Measurements from ENCODE around the gene HOXA9.

HOXA9 gene

GRCh38 chr7:27129729-27130539 lies 35.4 kb downstream of the HOXA9 start:
- Histone ChIP-seq H3K4me2 (ENCODE audit: insufficient read depth, low read length, poor library complexity, severe bottlenecking) (peak overlapping the region; percentile 54), H4K8ac (ENCODE audit: low read depth, low read length) (no peak overlapping the region), H2AK5ac (ENCODE audit: low read depth, low read length) (no peak overlapping the region), H4K91ac (ENCODE audit: low read depth, low read length, poor library complexity) (no peak overlapping the region), H3K18ac (ENCODE audit: low read length) (no peak overlapping the region), H2BK120ac (ENCODE audit: low read depth, low read length) (no peak overlapping the region), H2BK15ac (ENCODE audit: low read length) (no peak overlapping the region), H3K14ac (ENCODE audit: low read length) (no peak overlapping the region), H3K4ac (ENCODE audit: low read length) (no peak overlapping the region), H3K27me3 (ENCODE audit: control insufficient read depth in 3 of 3, insufficient read depth in 3 of 3, low read depth in 1 of 3, low read length in 3 of 3) (peaks cover 23 to 100% (median 93%) of the 10 kb centered on the region in 3 experiments), H3K27ac (replicated peaks; ENCODE audit: low read length) (no peak overlapping the region), H3K23ac (ENCODE audit: low read depth, low read length, poor library complexity) (no peak overlapping the region), H2BK12ac (ENCODE audit: low read length) (no peak overlapping the region), H3K9ac (ENCODE audit: low read depth, low read length, poor library complexity) (no peak overlapping the region), H3K4me3 (ENCODE audit: low read length in 2 of 2) (no peak overlapping the region), H3K4me1 (ENCODE audit: control insufficient read depth in 2 of 2, insufficient read depth in 1 of 2, low read depth in 1 of 2, low read length in 2 of 2) (peaks cover 0 to 3% of the 10 kb centered on the region in 2 donors), H3K79me1 (ENCODE audit: low read depth, low read length) (no peaks in the 10 kb centered on the region), H2BK5ac (ENCODE audit: low read length) (no peak overlapping the region), H3K36me3 (replicated peaks in 1 of 2; ENCODE audit: control insufficient read depth in 2 of 2, insufficient read depth in 2 of 2, low read length in 2 of 2) (no peaks in the 10 kb centered on the region), H2AFZ (ENCODE audit: low read length) (peak overlapping the region; percentile 98), H3K9me3 (replicated peaks in 1 of 2; ENCODE audit: control insufficient read depth in 2 of 2, insufficient read depth in 1 of 2, low read depth in 1 of 2, low read length in 2 of 2) (peaks cover 0 to 8% of the 10 kb centered on the region in 2 donors)
- no peak for DNase-seq (ENCODE audit: low spot score)
- WGBS, 2 donors (ENCODE audit: extremely low coverage in 2 of 2, insufficient read length in 2 of 2, insufficient replicate concordance in 1 of 2) = no CpG with 5 or more reads among the region's 72 CpGs

DNA sequence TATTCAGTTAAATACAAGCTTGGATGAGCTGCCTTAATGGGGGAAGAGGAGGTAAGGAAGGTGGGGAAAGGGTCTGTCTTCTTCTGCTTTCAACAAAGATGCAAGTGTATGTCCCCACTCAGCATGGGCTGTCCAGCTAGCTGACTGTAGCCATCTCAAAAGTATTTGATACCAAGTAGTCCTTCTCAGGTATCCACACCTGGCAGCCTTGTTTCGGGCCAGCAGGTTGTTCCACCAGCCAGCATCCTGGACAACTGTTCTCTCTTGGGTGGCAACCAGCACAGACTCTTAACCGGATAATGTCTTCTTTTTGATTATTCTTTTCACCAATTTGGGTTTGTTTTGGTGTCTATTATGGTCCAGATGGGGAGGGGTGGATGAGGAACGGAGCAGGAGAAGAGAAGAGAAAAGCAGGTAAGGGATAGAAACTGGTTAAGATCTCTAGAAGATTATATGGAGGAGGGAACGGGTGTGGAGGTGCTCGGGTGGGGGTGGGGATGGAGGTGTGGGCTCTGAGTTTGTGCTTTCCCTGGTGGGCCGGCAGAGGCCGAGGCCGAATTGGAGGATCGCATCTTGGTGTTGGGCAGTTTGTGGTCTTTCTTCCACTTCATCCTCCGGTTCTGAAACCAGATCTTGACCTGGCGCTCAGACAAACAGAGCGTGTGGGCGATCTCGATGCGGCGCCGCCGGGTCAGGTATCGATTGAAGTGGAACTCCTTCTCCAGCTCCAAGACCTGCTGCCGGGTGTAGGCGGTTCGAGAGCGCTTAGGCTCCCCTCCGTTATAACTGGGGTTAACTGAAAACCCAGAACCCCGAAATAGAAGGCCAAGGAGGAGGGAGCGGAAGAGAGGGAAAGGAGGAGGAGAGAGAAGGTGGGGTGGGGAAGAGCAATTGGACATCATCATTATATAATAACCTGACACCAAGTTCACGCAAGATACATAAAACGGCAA lies 36.3 kb downstream of the HOXA9 start:
- Histone ChIP-seq H3K4me3 (ENCODE audit: low read length in 2 of 2) (no peak overlapping the region), H3K36me3 (replicated peaks in 1 of 2; ENCODE audit: control insufficient read depth in 2 of 2, insufficient read depth in 2 of 2, low read length in 2 of 2) (no peaks in the 10 kb centered on the region), H3K27me3 (ENCODE audit: control insufficient read depth in 3 of 3, insufficient read depth in 3 of 3, low read depth in 1 of 3, low read length in 3 of 3) (peaks cover 31 to 100% (median 95%) of the 10 kb centered on the region in 3 experiments), H3K4ac (ENCODE audit: low read length) (no peak overlapping the region), H2AK5ac (ENCODE audit: low read depth, low read length) (no peak overlapping the region), H3K9ac (ENCODE audit: low read depth, low read length, poor library complexity) (no peak overlapping the region), H2AFZ (ENCODE audit: low read length) (no peak overlapping the region), H4K8ac (ENCODE audit: low read depth, low read length) (no peak overlapping the region), H3K9me3 (replicated peaks in 1 of 2; ENCODE audit: control insufficient read depth in 2 of 2, insufficient read depth in 1 of 2, low read depth in 1 of 2, low read length in 2 of 2) (peaks cover 0 to 8% of the 10 kb centered on the region in 2 donors), H2BK15ac (ENCODE audit: low read length) (no peak overlapping the region), H3K23ac (ENCODE audit: low read depth, low read length, poor library complexity) (no peak overlapping the region), H3K4me2 (ENCODE audit: insufficient read depth, low read length, poor library complexity, severe bottlenecking) (no peak overlapping the region), H3K27ac (replicated peaks; ENCODE audit: low read length) (no peak overlapping the region), H2BK120ac (ENCODE audit: low read depth, low read length) (no peak overlapping the region), H3K79me1 (ENCODE audit: low read depth, low read length) (no peaks in the 10 kb centered on the region), H4K91ac (ENCODE audit: low read depth, low read length, poor library complexity) (no peak overlapping the region), H3K18ac (ENCODE audit: low read length) (no peak overlapping the region), H3K4me1 (ENCODE audit: control insufficient read depth in 2 of 2, insufficient read depth in 1 of 2, low read depth in 1 of 2, low read length in 2 of 2) (peaks cover 0 to 3% of the 10 kb centered on the region in 2 donors), H3K14ac (ENCODE audit: low read length) (no peak overlapping the region), H2BK5ac (ENCODE audit: low read length) (no peak overlapping the region), H2BK12ac (ENCODE audit: low read length) (no peak overlapping the region)
- WGBS, 2 donors (ENCODE audit: extremely low coverage in 2 of 2, insufficient read length in 2 of 2, insufficient replicate concordance in 1 of 2) = no CpG with 5 or more reads among the region's 28 CpGs
- no peak for DNase-seq (ENCODE audit: low spot score)

DNA sequence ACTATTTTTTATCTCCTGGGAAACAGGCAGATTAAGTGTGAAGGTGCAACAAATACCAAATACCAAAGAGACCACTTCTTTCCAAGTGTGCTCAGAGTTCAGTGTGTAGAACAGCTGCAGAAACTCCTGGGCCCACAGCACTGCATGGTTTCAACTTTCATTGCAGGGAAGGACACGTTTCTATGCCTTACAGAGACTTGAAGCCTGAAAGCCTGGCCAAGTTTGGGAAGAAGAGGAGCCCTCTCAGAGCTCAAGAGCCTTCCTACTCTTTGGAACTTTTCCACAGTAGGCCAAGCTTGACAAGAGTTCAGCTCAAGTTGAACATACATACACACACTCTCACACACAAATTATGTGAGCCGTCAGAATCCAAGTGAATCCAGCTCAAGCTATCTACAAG lies 37.3 kb downstream of the HOXA9 start:
- Histone ChIP-seq H2BK5ac (ENCODE audit: low read length) (no peak overlapping the region), H2BK15ac (ENCODE audit: low read length) (no peak overlapping the region), H3K14ac (ENCODE audit: low read length) (no peak overlapping the region), H3K4ac (ENCODE audit: low read length) (no peak overlapping the region), H4K91ac (ENCODE audit: low read depth, low read length, poor library complexity) (no peak overlapping the region), H4K8ac (ENCODE audit: low read depth, low read length) (no peak overlapping the region), H3K4me2 (ENCODE audit: insufficient read depth, low read length, poor library complexity, severe bottlenecking) (no peak overlapping the region), H3K27ac (replicated peaks; ENCODE audit: low read length) (no peak overlapping the region), H2BK120ac (ENCODE audit: low read depth, low read length) (no peak overlapping the region), H2AK5ac (ENCODE audit: low read depth, low read length) (no peak overlapping the region), H3K18ac (ENCODE audit: low read length) (no peak overlapping the region), H3K27me3 (ENCODE audit: control insufficient read depth in 3 of 3, insufficient read depth in 3 of 3, low read depth in 1 of 3, low read length in 3 of 3) (peaks cover 40 to 100% (median 95%) of the 10 kb centered on the region in 3 experiments), H3K4me3 (ENCODE audit: low read length in 2 of 2) (no peak overlapping the region), H2BK12ac (ENCODE audit: low read length) (no peak overlapping the region), H3K4me1 (ENCODE audit: control insufficient read depth in 2 of 2, insufficient read depth in 1 of 2, low read depth in 1 of 2, low read length in 2 of 2) (peaks cover 0 to 3% of the 10 kb centered on the region in 2 donors), H3K23ac (ENCODE audit: low read depth, low read length, poor library complexity) (no peak overlapping the region), H3K9me3 (replicated peaks in 1 of 2; ENCODE audit: control insufficient read depth in 2 of 2, insufficient read depth in 1 of 2, low read depth in 1 of 2, low read length in 2 of 2) (peaks cover 0 to 10% of the 10 kb centered on the region in 2 donors), H2AFZ (ENCODE audit: low read length) (no peak overlapping the region), H3K36me3 (replicated peaks in 1 of 2; ENCODE audit: control insufficient read depth in 2 of 2, insufficient read depth in 2 of 2, low read length in 2 of 2) (no peaks in the 10 kb centered on the region), H3K79me1 (ENCODE audit: low read depth, low read length) (no peaks in the 10 kb centered on the region), H3K9ac (ENCODE audit: low read depth, low read length, poor library complexity) (no peak overlapping the region)
- DNase-seq (ENCODE audit: low spot score) = no peak
- no CpG with 5 or more reads among the region's 2 CpGs for WGBS, 2 donors (ENCODE audit: extremely low coverage in 2 of 2, insufficient read length in 2 of 2, insufficient replicate concordance in 1 of 2)
